Chondrocyte (in vitro differentiated cells): Measurements from ENCODE around the gene MLH1. TPM values are rescaled to one million over a fixed set of nuclear protein-coding genes. Genes with fewer than 3 reads are reported as not detected.
"Not testable (repeated sequence)": the region's sequence is repeated elsewhere in the genome, so short reads cannot be mapped to it uniquely, and the experiment has no call there.

Experiments used
- DNase-seq: peaks from one replicate; pipeline ENCODE4 v3.0.0; 2021; ENCODE audit warnings: mixed read lengths, low spot score
- H3K27ac Mint-ChIP-seq: one replicate; pipeline ENCODE4 v1.8.0; 2021; ENCODE audit warnings: mild to moderate bottlenecking, moderate library complexity, mixed read lengths; ENCODE audit not compliant: unreplicated experiment
- H3K27me3 Mint-ChIP-seq: 2 replicates; pipeline ENCODE4 v1.8.0; 2021; ENCODE audit warnings: low read depth, mixed read lengths
- H3K36me3 Mint-ChIP-seq: 2 replicates; pipeline ENCODE4 v1.8.0; 2021; ENCODE audit warnings: low read depth, mixed read lengths
- H3K4me1 Mint-ChIP-seq: 2 replicates; pipeline ENCODE4 v1.8.0; 2021; ENCODE audit warnings: low read depth, mild to moderate bottlenecking, mixed read lengths
- H3K4me3 Mint-ChIP-seq: one replicate; pipeline ENCODE4 v1.8.0; 2021; ENCODE audit warnings: mild to moderate bottlenecking, moderate library complexity, mixed read lengths; ENCODE audit not compliant: unreplicated experiment
- H3K9me3 Mint-ChIP-seq: 2 replicates; pipeline ENCODE4 v1.8.0; 2021; ENCODE audit warnings: low read depth, mixed read lengths
- CTCF ChIP-seq: fragments of 200-600 bp; sonication (generic); IDR thresholded peaks from 2 replicates; pipeline ENCODE4 v1.5.0; 2021; ENCODE audit warnings: antibody characterized with exemption, mild to moderate bottlenecking, moderate library complexity
- total RNA-seq: library from RNA; stranded (reverse); gene quantifications from 3 replicates; pipeline ENCODE4 v1.2.1, GENCODE V29; 2021

MLH1 gene
- total RNA-seq, 1 donor from 2014 or later, result 32.6 TPM

- peaks cover 46% of the 10 kb centered on the region for H3K36me3 Mint-ChIP-seq
- H3K4me1 Mint-ChIP-seq, result peaks cover 16% of the 10 kb centered on the region
- H3K27ac Mint-ChIP-seq, result no peak overlapping the region
- H3K9me3 Mint-ChIP-seq, result peaks cover 24% of the 10 kb centered on the region
- H3K27me3 Mint-ChIP-seq, result no peaks in the 10 kb centered on the region
- H3K4me3 Mint-ChIP-seq, result no peak overlapping the region
- no peak for DNase-seq
- no peak for TF ChIP-seq CTCF
These were observed 39.6 kb downstream of the MLH1 start for GRCh38 chr3:37032961-37033360.

DNA sequence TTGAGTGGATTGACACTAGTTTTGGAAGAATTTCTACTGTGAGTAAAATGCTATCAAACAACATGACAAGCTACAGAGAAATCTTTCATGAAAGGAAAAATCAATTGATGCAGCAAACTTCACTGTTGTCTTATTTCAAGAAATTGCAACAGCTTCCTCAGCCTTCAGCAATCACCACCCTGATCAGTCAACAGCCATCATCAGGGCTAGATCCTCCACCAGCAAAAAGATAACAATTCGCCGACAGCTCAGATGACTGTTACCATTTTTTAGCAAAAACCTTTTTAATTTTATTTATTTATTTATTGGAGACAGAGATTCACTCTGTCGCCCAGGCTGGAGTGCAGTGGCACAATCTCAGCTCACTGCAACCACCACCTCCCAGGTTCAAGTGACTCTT, 44.0 kb downstream of the MLH1 start:
- peaks cover 48% of the 10 kb centered on the region for H3K36me3 Mint-ChIP-seq
- H3K4me1 Mint-ChIP-seq, result peaks cover 3% of the 10 kb centered on the region
- H3K27me3 Mint-ChIP-seq, result no peaks in the 10 kb centered on the region
- H3K4me3 Mint-ChIP-seq, result no peak overlapping the region
- peaks cover 24% of the 10 kb centered on the region for H3K9me3 Mint-ChIP-seq
- TF ChIP-seq CTCF, result no peak
- H3K27ac Mint-ChIP-seq, result no peak overlapping the region
- no peak for DNase-seq

DNA sequence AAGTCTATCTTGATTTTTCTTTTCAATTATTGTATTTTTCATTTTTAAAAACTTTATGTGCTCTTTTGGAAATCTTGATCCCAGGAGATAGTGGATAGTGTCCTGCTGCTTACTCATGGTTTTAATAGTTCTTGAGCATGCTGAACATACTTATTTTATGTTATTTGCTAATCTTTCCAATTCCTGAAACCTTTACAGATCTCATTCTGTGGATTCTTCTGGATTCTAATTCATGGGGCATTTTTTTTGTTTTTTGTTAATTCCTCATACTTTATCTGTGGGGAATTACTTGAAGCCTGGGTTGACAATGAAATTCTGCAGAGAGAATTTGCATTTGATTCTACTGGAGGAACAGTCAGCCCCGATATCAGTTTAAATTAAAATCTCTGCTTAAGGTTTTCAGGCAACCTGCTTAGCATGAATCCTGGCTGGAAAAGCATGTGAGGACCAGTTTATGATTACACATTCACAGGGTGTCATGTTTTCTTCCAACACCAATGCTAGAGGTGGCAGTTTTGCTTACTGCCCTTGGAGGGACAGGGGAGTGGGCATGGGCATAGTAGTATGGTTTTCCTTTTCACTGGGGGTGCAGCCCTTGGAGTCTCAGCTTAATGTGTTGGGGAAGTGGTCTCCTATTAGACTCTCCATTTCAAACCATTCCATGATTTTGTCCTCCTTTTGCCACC, 46.0 kb downstream of the MLH1 start:
- H3K27ac Mint-ChIP-seq, result no peak overlapping the region
- H3K36me3 Mint-ChIP-seq, result peaks cover 41% of the 10 kb centered on the region
- TF ChIP-seq CTCF, result no peak
- peaks cover 20% of the 10 kb centered on the region for H3K9me3 Mint-ChIP-seq
- no peaks in the 10 kb centered on the region for H3K27me3 Mint-ChIP-seq
- H3K4me3 Mint-ChIP-seq, result no peak overlapping the region
- DNase-seq, result no peak
- H3K4me1 Mint-ChIP-seq, result peaks cover 7% of the 10 kb centered on the region

DNA sequence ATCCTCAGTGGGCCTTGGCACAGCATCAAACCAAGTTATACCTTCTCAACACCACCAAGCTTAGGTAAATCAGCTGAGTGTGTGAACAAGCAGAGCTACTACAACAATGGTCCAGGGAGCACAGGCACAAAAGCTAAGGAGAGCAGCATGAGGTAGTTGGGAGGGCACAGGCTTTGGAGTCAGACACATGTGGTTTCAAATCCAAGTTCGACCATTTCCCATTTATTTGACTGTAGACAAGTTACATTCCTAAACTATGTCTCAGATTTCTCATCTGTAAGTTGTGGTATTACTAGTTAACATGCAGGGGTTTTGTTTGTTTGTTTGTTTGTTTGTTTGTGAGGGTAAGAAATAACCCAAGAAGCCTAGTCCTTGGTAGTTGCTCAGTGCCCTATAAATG, 46.9 kb downstream of the MLH1 start:
- no peak for TF ChIP-seq CTCF
- H3K27me3 Mint-ChIP-seq, result no peaks in the 10 kb centered on the region
- H3K4me1 Mint-ChIP-seq, result peaks cover 7% of the 10 kb centered on the region
- H3K4me3 Mint-ChIP-seq, result no peak overlapping the region
- no peak for DNase-seq
- H3K36me3 Mint-ChIP-seq, result peaks cover 39% of the 10 kb centered on the region
- H3K9me3 Mint-ChIP-seq, result peaks cover 14% of the 10 kb centered on the region
- H3K27ac Mint-ChIP-seq, result no peak overlapping the region

GRCh38 chr3:37041546-37042195, 48.4 kb downstream of the MLH1 start:
- peaks cover 28% of the 10 kb centered on the region for H3K36me3 Mint-ChIP-seq
- H3K9me3 Mint-ChIP-seq, result peaks cover 3% of the 10 kb centered on the region
- DNase-seq, result no peak
- H3K4me1 Mint-ChIP-seq, result peaks cover 7% of the 10 kb centered on the region
- H3K4me3 Mint-ChIP-seq, result no peak overlapping the region
- no peaks in the 10 kb centered on the region for H3K27me3 Mint-ChIP-seq
- no peak overlapping the region for H3K27ac Mint-ChIP-seq
- TF ChIP-seq CTCF, result no peak

DNA sequence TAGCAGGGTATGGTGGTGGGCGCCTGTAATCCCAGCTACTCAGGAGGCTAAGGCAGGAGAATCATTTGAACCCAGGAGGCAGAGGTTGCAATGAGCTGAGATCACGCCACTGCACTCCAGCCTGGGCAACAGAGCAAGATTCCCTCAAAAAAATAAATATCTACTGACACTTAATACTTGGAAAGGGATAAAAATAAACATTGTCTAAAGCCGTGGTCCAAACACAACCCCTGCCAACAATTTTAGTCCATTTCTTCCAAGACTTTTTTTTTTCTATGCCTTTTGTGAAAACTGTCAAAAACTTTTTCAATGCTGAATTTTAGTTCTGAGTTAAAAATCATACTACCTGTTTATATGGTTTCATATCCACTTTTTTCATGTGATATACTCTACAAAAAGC, 49.4 kb downstream of the MLH1 start:
- peaks cover 28% of the 10 kb centered on the region for H3K36me3 Mint-ChIP-seq
- not testable (repeated sequence) for H3K9me3 Mint-ChIP-seq, H3K4me3 Mint-ChIP-seq, H3K27ac Mint-ChIP-seq, H3K27me3 Mint-ChIP-seq, DNase-seq, H3K4me1 Mint-ChIP-seq
